Measurements from ENCODE around the gene DNHD1. TPM values are rescaled to one million over a fixed set of nuclear protein-coding genes. Genes with fewer than 3 reads are reported as not detected.

DNHD1 gene
- 1.9 and 2.2 TPM in 2 replicates for total RNA-seq

GRCh38 chr11:6497069-6497839 lies at the start of gene DNHD1:
Gene DNHD1 (plus strand): TSS chr11:6497280. CDS start chr11:6498216, 936 bp downstream.

GRCh38 chr11:6473451-6474412 lies 23.3 kb upstream of the DNHD1 start, which contains the start of gene TRIM3:
Gene TRIM3 (minus strand): TSS chr11:6473941. CDS start chr11:6465695, 8,246 bp downstream.

GRCh38 chr11:6481012-6481923 lies 15.8 kb upstream of the DNHD1 start, which contains the start of the genes ARFIP2 and TIMM10B:
Gene ARFIP2 (minus strand): TSS chr11:6481331. CDS start chr11:6480421, 910 bp downstream.
Gene TIMM10B (plus strand): TSS chr11:6481501. CDS start chr11:6481517, 16 bp downstream.

GRCh38 chr11:6603287-6604080 lies 106.4 kb downstream of the DNHD1 start, which contains the start of the genes ILK and RRP8:
Gene ILK (plus strand): TSS chr11:6603774. CDS start chr11:6604272, 498 bp downstream.
Gene RRP8 (minus strand): TSS chr11:6603616. CDS start chr11:6603502, 114 bp downstream.

GRCh38 chr11:6612213-6613041 lies 115.3 kb downstream of the DNHD1 start, which contains the start of gene TAF10:
Gene TAF10 (minus strand): TSS chr11:6612216. CDS start chr11:6612189, 27 bp downstream.

GRCh38 chr11:6619004-6619745 lies 122.1 kb downstream of the DNHD1 start, which contains the start of gene TPP1:
Gene TPP1 (minus strand): TSS chr11:6619422. CDS start chr11:6619400, 22 bp downstream.

Other genes with a start within 250 kb of the DNHD1 start
- gene CCKBR, start 237.4 kb upstream of the DNHD1 start, total RNA-seq = not detected in 2 replicates
- 318 and 495 TPM in 2 replicates for gene CAVIN3, start 176.8 kb upstream of the DNHD1 start, total RNA-seq
- 58.9 and 73.5 TPM in 2 replicates for gene SMPD1, start 106.8 kb upstream of the DNHD1 start, total RNA-seq
- gene APBB1, start 78.2 kb upstream of the DNHD1 start, total RNA-seq = 28.7 and 40.3 TPM in 2 replicates
- 0.49 TPM in 1 of 2 replicates, not detected in the other for gene HPX, start 56.3 kb upstream of the DNHD1 start, total RNA-seq
- gene TRIM3, start 23.3 kb upstream of the DNHD1 start, total RNA-seq = 14.4 and 18.6 TPM in 2 replicates
- 54.3 and 73.7 TPM in 2 replicates for gene ARFIP2, start 15.9 kb upstream of the DNHD1 start, total RNA-seq
- gene TIMM10B, start 15.8 kb upstream of the DNHD1 start, total RNA-seq = 17.3 and 34.3 TPM in 2 replicates
- gene RRP8, start 106.3 kb downstream of the DNHD1 start, total RNA-seq = 7.4 and 23.3 TPM in 2 replicates
- gene ILK, start 106.5 kb downstream of the DNHD1 start, total RNA-seq = 130 and 151 TPM in 2 replicates
- gene TAF10, start 114.9 kb downstream of the DNHD1 start, total RNA-seq = 33.9 and 42.9 TPM in 2 replicates
- gene TPP1, start 122.1 kb downstream of the DNHD1 start, total RNA-seq = 55.4 and 57.9 TPM in 2 replicates
- 1.9 and 2.5 TPM in 2 replicates for gene DCHS1, start 158.5 kb downstream of the DNHD1 start, total RNA-seq
- gene MRPL17, start 186.1 kb downstream of the DNHD1 start, total RNA-seq = 36.6 and 44.0 TPM in 2 replicates